Measurements from ENCODE around the gene RASD2. TPM values are rescaled to one million over a fixed set of nuclear protein-coding genes. Genes with fewer than 3 reads are reported as not detected.

RASD2 gene
- total RNA-seq, 3 donors from 2014 or later (not counting 1 experiment from before 2014, with no cell fraction given), result 0.20 to 0.64 (median 0.20) TPM

- H3K9me3 ChIP-seq (ENCODE audit: control insufficient read depth, insufficient read depth, low read length), result no peaks in the 10 kb centered on the region
- H3K27me3 ChIP-seq (ENCODE audit: control insufficient read depth, insufficient read depth, low read length), result peaks cover 15% of the 10 kb centered on the region
- H3K36me3 ChIP-seq (ENCODE audit: control insufficient read depth, insufficient read depth, low read length), result no peaks in the 10 kb centered on the region
- Mint-ChIP-seq H3K36me3 (no peaks in the 10 kb centered on the region), H3K27me3 (ENCODE audit: low read depth in 2 of 2) (peaks cover 11 to 28% of the 10 kb centered on the region in 2 donors), H3K4me1 (peaks cover 7 to 25% of the 10 kb centered on the region in 2 donors), H3K4me3 (peak overlapping the region; percentile 25), H3K27ac (no peak overlapping the region), H3K9me3 (no peaks in the 10 kb centered on the region)
- no peak overlapping the region for H3K4me3 ChIP-seq (ENCODE audit: low read length)
- intact Hi-C loops (cut with micrococcal nuclease), result no loop called here
- DNase-seq (peak in 1 of 2 donors; percentile 60), ATAC-seq (no peak)
- WGBS (ENCODE audit: insufficient coverage), result 82% methylated on average over 5 of the region's 5 CpGs
- no peak overlapping the region for H3K27ac ChIP-seq (ENCODE audit: low read length)
- H3K4me1 ChIP-seq (ENCODE audit: control insufficient read depth, insufficient read depth, low read length), result peaks cover 26% of the 10 kb centered on the region
- peak; percentile 30 for TF ChIP-seq CTCF (IDR thresholded peaks at IDR 0.05)
Measured at GRCh38 chr22:35538801-35539321, 1.8 kb upstream of the RASD2 start.

GRCh38 chr22:35539487-35539886 is 1.1 kb upstream of the RASD2 start:
- TF ChIP-seq CTCF (IDR thresholded peaks at IDR 0.05), result no peak
- Mint-ChIP-seq H3K27ac (peak overlapping the region; percentile 13 to 29), H3K4me1 (peaks cover 7 to 28% of the 10 kb centered on the region in 2 donors), H3K36me3 (no peaks in the 10 kb centered on the region), H3K4me3 (peak overlapping the region; percentile 72), H3K9me3 (no peaks in the 10 kb centered on the region), H3K27me3 (ENCODE audit: low read depth in 2 of 2) (peaks cover 14 to 30% of the 10 kb centered on the region in 2 donors)
- peaks cover 15% of the 10 kb centered on the region for H3K27me3 ChIP-seq (ENCODE audit: control insufficient read depth, insufficient read depth, low read length)
- H3K9me3 ChIP-seq (ENCODE audit: control insufficient read depth, insufficient read depth, low read length), result no peaks in the 10 kb centered on the region
- no peaks in the 10 kb centered on the region for H3K36me3 ChIP-seq (ENCODE audit: control insufficient read depth, insufficient read depth, low read length)
- H3K4me3 ChIP-seq (ENCODE audit: low read length), result no peak overlapping the region
- H3K4me1 ChIP-seq (ENCODE audit: control insufficient read depth, insufficient read depth, low read length), result peaks cover 26% of the 10 kb centered on the region
- intact Hi-C loops (cut with micrococcal nuclease), result no loop called here
- no peak for DNase-seq
- 34% methylated on average over 3 of the region's 3 CpGs for WGBS (ENCODE audit: insufficient coverage)
- H3K27ac ChIP-seq (ENCODE audit: low read length), result no peak overlapping the region
- no peak for ATAC-seq

DNA sequence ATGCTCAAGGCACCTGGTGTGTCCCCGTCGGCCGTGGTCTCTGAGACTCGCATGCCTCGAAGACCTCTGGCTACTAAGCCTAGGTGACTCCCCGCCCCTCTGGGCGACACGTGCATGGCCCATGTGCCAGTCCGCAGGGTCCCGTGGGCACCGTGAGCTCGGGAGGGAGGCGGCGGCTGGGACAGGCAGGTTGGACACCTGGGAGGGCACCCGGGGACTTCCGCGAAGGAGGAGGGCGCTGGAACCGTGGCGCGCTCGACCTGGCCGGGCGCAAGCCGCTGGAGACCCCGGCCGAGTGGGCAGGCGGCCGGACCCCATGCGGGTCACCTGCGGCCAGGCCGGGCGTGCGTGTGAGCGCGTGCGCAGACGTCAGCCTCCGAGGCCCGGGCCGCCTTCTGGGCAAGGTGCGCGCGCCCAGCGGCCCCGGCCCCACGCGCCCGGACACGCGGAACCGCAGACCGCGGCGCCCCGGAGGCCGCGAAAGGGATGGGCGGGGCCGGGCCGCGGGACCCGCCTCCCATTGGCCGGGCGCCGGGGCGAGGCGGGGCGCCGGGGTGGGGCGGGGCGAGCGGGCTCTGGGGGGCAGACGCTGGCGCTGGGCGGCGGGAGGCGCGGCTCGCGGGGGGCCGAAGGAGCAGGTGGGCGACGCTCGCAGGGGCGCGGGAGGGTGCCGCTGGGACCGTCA is 579 bp upstream of the RASD2 start:
- Mint-ChIP-seq H3K9me3 (no peaks in the 10 kb centered on the region), H3K36me3 (no peaks in the 10 kb centered on the region), H3K27me3 (ENCODE audit: low read depth in 2 of 2) (peaks cover 14 to 30% of the 10 kb centered on the region in 2 donors), H3K4me1 (peaks cover 7 to 28% of the 10 kb centered on the region in 2 donors), H3K27ac (peak overlapping the region; percentile 13 to 29), H3K4me3 (peak overlapping the region; percentile 72)
- TF ChIP-seq CTCF (IDR thresholded peaks at IDR 0.05), result no peak
- DNase-seq (peak; percentile 75 to 77), ATAC-seq (peak; percentile 86 to 91 (median 89))
- intact Hi-C loops (cut with micrococcal nuclease), result no loop called here
- Histone ChIP-seq H3K9me3 (ENCODE audit: control insufficient read depth, insufficient read depth, low read length) (no peaks in the 10 kb centered on the region), H3K27ac (ENCODE audit: low read length) (no peak overlapping the region), H3K27me3 (ENCODE audit: control insufficient read depth, insufficient read depth, low read length) (peaks cover 15% of the 10 kb centered on the region), H3K36me3 (ENCODE audit: control insufficient read depth, insufficient read depth, low read length) (no peaks in the 10 kb centered on the region), H3K4me3 (ENCODE audit: low read length) (peak overlapping the region; percentile 43), H3K4me1 (ENCODE audit: control insufficient read depth, insufficient read depth, low read length) (peaks cover 26% of the 10 kb centered on the region)
- WGBS (ENCODE audit: insufficient coverage), result 2% methylated on average over 89 of the region's 89 CpGs

Data from natural killer cell (primary cell).